Heart left ventricle (tissue), 16 donors: ENCODE measurements around the gene CPXM2. TPM values are rescaled to one million over a fixed set of nuclear protein-coding genes. Genes with fewer than 3 reads are reported as not detected.

Experiments
- ATAC-seq, 4 donors: fragments of 200-7000 bp; cut with Tn5 transposase; one replicate each; pipeline ENCODE4 v1.9.1; 2020 to 2022; ENCODE audit warnings: moderate library complexity in 4 of 4, mild to moderate bottlenecking in 3 of 4, moderate number of reproducible peaks in 1 of 4
- DNase-seq, 5 donors: peaks; one replicate each; pipeline ENCODE4 v3.0.0-alpha.2; 2020
- H3K27ac ChIP-seq, 12 donors: fragments of 200-600 bp; sonication (generic) in 4 of 12; one replicate each; pipeline versions ENCODE4 v1.5.0 to v1.8.0; 2016 to 2022; ENCODE audit warnings: mild to moderate bottlenecking in 2 of 12
- H3K27me3 ChIP-seq, 9 donors: fragments of 200-600 bp; sonication (generic) in 2 of 9; one replicate each; pipeline versions ENCODE4 v1.5.1 to v1.8.0; 2016 to 2022; ENCODE audit warnings: mild to moderate bottlenecking in 3 of 9
- H3K36me3 ChIP-seq, 9 donors: fragments of 200-600 bp; sonication (generic) in 2 of 9; one replicate each; pipeline versions ENCODE4 v1.5.0 to v1.8.0; 2018 to 2022; ENCODE audit warnings: mild to moderate bottlenecking in 2 of 9
- H3K4me1 ChIP-seq, 12 donors: fragments of 200-600 bp; sonication (generic) in 4 of 12; one replicate each; pipeline versions ENCODE4 v1.5.0 to v1.8.0; 2016 to 2022; ENCODE audit warnings: mild to moderate bottlenecking in 3 of 12
- H3K4me3 ChIP-seq, 12 donors: fragments of 200-600 bp; sonication (generic) in 4 of 12; one replicate each; pipeline versions ENCODE4 v1.5.0 to v1.8.0; 2017 to 2022; ENCODE audit warnings: mild to moderate bottlenecking in 9 of 12, moderate library complexity in 4 of 12
- H3K9me3 ChIP-seq, 12 donors: fragments of 200-600 bp; sonication (generic) in 4 of 12; one replicate each; pipeline versions ENCODE4 v1.5.0 to v1.8.0; 2016 to 2022; ENCODE audit warnings: mild to moderate bottlenecking in 1 of 12
- CTCF ChIP-seq, 12 donors: fragments of 200-600 bp; sonication (generic) in 4 of 12; IDR thresholded peaks; one replicate each; pipeline versions ENCODE4 v1.5.0 to v1.8.0; 2018 to 2022; ENCODE audit warnings: antibody characterized with exemption in 12 of 12, mild to moderate bottlenecking in 5 of 12
- POLR2A ChIP-seq, 2 donors: fragments of 450-650 bp; IDR thresholded peaks; one replicate each; pipeline ENCODE4 v1.6.1; 2017; ENCODE audit warnings: antibody characterized with exemption in 2 of 2, mild to moderate bottlenecking in 2 of 2, moderate library complexity in 2 of 2
- WGBS, 4 donors: extraction: QIAGEN DNeasy Blood & Tissue Kit in 2 of 4; methylation state at CpG; one replicate each; pipeline versions ENCODE4 v1.1.5 to v1.1.7; 2013 to 2018; 5-methylcytosine and 5-hydroxymethylcytosine counted together
- intact Hi-C, 10 donors: fragments of 100-400 bp; cut with DNase I; formaldehyde crosslinking; loops; one replicate each; pipeline versions ENCODE4 v1.11.1 to v1.14.2; 2022
- polyA plus RNA-seq, 2 donors: library from polyadenylated mRNA; stranded (reverse); fragments of 200-250 nt; gene quantifications; one replicate each; pipeline ENCODE4 v1.2.3, GENCODE V29; 2013
- total RNA-seq, 9 donors: library from RNA; depleted of rRNA in 2 of 9; stranded (reverse); fragments of >200 nt in 2 of 9; fragmentation: NEBNext Ultra II Directional in 3 of 9; extraction: Animal tissue kit (Norgen Biotek cat#: 25700) in 3 of 9; gene quantifications; one replicate each; pipeline versions ENCODE4 v1.1.0 to v1.2.4, GENCODE V29; 2016 to 2023
- donor health status: ischemic (EF 13 %, LVEDD 7.1; RV severe dilation, severe dysfunction).
- donor health status: healthy with polysubstance abuse.
- donor health status: DM: no; HTN: yes; CAD: no.
- donor health status: DM: no; HTN: no; CAD: no.
- donor health status: ischemic (EF 25% LVEDD 6.9; RV normal size, moderate dysfunction).
- donor health status: ischemic (EF 25% LVEDD 5.7; RV mildly dilated, moderate dysfunction).
- donor health status: healthy.
- donor health status: DM: yes; HTN: yes; CAD: no.
- donor health status: ischemic (EF 35%, LVEDD 5.7; RV mildly dilated, moderate dysfunction).
- donor health status: nonischemic (EF 11% LVEDD 7.7; RV severe dilation, severe dysfunction).
- donor health status: DM: yes; HTN: yes; CAD: no.
- donor health status: PGD.
- donor health status: ischemic (EF 29% LVEDD 5.4; RV normal size, mild dysfunction).
- donor health status: nonischemic (EF 23%, LVEDD 6.1; RV moderate dilation, normal function).

The CPXM2 gene
- total and polyA plus RNA-seq, 11 donors, result 1.1 to 23.2 (median 4.2) TPM

- ATAC-seq, result no peak
- no peaks in the 10 kb centered on the region for H3K36me3 ChIP-seq
- no peaks in the 10 kb centered on the region for H3K4me1 ChIP-seq
- intact Hi-C loops, result no loop called here
- H3K27me3 ChIP-seq, result no peaks in the 10 kb centered on the region
- no peak overlapping the region for H3K27ac ChIP-seq
- peaks cover 0 to 13% (median 0%) of the 10 kb centered on the region in 12 donors for H3K9me3 ChIP-seq
- no peak overlapping the region for H3K4me3 ChIP-seq
- no peak for DNase-seq
- WGBS, 4 donors, result 75 to 87% (median 78%) methylated on average over 9 of the region's 9 CpGs
- TF ChIP-seq CTCF (IDR thresholded peaks at IDR 0.05) (no peak), POLR2A (IDR thresholded peaks at IDR 0.05) (no peak)
These were observed 170.1 kb downstream of the CPXM2 start for GRCh38 chr10:123721441-123722049.

GRCh38 chr10:123720536-123720935 lies 171.1 kb downstream of the CPXM2 start:
- Histone ChIP-seq H3K4me1 (no peaks in the 10 kb centered on the region), H3K9me3 (peaks cover 0 to 13% (median 0%) of the 10 kb centered on the region in 12 donors), H3K27me3 (no peaks in the 10 kb centered on the region), H3K36me3 (no peaks in the 10 kb centered on the region), H3K4me3 (no peak overlapping the region), H3K27ac (no peak overlapping the region)
- TF ChIP-seq CTCF (IDR thresholded peaks at IDR 0.05), result no peak
- no peak for TF ChIP-seq POLR2A (IDR thresholded peaks at IDR 0.05)
- DNase-seq (no peak), ATAC-seq (no peak)
- 57 to 79% (median 74%) methylated on average over 3 of the region's 3 CpGs for WGBS, 4 donors
- intact Hi-C loops, result no loop called here

GRCh38 chr10:123718544-123719060 lies 173.0 kb downstream of the CPXM2 start:
- Histone ChIP-seq H3K4me3 (no peak overlapping the region), H3K9me3 (peaks cover 0 to 13% (median 0%) of the 10 kb centered on the region in 12 donors), H3K4me1 (no peaks in the 10 kb centered on the region), H3K27ac (no peak overlapping the region), H3K27me3 (no peaks in the 10 kb centered on the region), H3K36me3 (no peaks in the 10 kb centered on the region)
- 70 to 91% (median 75%) methylated on average over 4 of the region's 4 CpGs for WGBS, 4 donors
- intact Hi-C loops, result no loop called here
- TF ChIP-seq CTCF (IDR thresholded peaks at IDR 0.05) (no peak), POLR2A (IDR thresholded peaks at IDR 0.05) (no peak)
- no peak for ATAC-seq
- DNase-seq, result no peak

GRCh38 chr10:123717336-123717735 lies 174.3 kb downstream of the CPXM2 start:
- Histone ChIP-seq H3K4me3 (no peak overlapping the region), H3K4me1 (no peaks in the 10 kb centered on the region), H3K27ac (no peak overlapping the region), H3K36me3 (no peaks in the 10 kb centered on the region), H3K27me3 (no peaks in the 10 kb centered on the region), H3K9me3 (peaks cover 0 to 13% (median 0%) of the 10 kb centered on the region in 12 donors)
- intact Hi-C loops, result no loop called here
- TF ChIP-seq POLR2A (IDR thresholded peaks at IDR 0.05) (no peak), CTCF (IDR thresholded peaks at IDR 0.05) (no peak)
- DNase-seq, result no peak
- WGBS, 4 donors, result 79 to 97% (median 92%) methylated on average over 4 of the region's 4 CpGs
- no peak for ATAC-seq
